HG03457 (cell line): ENCODE measurements around the gene KRT83.

ENCODE experiments used
- ATAC-seq: cut with Tn5 transposase; IDR thresholded peaks from one replicate; pipeline ENCODE4 v1.9.1; 2021; ENCODE audit warnings: moderate number of reproducible peaks; ENCODE audit not compliant: unreplicated experiment

The KRT83 gene

GRCh38 chr12:52267266-52267665 lies 53.9 kb downstream of the KRT83 start:
- ATAC-seq, result no peak

DNA sequence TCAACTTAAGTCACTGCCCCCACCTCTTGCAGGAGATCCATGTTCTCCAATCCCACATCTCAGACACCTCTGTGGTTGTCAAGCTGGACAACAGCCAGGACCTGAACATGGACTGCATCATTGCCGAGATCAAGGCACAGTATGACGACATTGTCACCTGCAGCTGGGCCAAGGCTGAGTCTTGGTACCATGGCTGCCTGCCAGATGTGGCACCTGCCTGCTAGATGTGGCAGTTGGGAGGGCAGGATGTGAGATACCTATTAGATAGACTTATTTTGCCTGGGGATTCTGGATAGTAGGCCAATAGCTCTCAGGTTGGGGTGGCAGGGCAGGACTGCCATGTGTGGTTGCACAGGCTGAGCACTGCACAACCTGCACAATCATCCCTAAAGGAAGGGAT lies 54.7 kb downstream of the KRT83 start:
- no peak for ATAC-seq

GRCh38 chr12:52264435-52264825 lies 56.8 kb downstream of the KRT83 start:
- no peak for ATAC-seq
